ENCODE measurements around the gene FBXO42. TPM values are rescaled to one million over a fixed set of nuclear protein-coding genes. Genes with fewer than 3 reads are reported as not detected.

FBXO42 gene
- total and polyA plus RNA-seq, 7 experiments from 2014 or later: 17.9 to 26.7 (median 24.6) TPM

DNA sequence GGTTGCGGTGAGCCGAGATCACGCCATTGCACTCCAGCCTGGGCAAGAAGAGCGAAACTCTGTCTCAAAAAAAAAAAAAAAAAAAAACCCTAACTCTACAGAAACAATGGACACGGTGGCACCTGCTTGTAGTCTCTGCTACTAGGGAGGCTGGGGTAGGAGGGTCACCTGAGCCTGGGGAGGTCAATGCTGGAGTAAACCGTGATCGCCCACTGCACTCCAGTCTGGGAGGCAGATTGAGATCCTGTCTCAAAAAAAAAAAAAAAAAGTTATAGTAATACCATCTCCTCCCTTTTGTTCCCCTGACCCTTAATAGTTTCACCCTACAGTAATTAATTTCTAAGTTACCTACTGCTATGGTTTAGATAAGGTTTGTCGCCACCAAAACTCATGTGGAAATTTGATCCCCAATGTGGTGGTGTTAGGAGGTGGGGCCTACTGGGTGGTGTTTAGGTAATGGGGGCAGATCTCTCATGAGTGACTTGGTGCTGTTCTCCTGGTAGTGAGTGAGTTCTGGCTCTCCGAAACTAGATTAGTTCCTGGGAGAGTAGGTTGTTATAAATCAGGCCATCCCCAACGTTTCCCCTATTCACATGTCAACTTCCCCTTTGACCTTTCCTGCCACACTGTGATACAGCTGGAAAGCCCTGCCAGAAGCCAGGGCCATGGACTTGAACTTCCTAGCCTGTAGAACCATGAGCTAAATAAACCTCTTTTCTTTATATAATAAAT, 9.8 kb downstream of the FBXO42 start:
- DNase-seq (no peak), ATAC-seq (no peak)
- intact Hi-C loops (cut with micrococcal nuclease): no loop called here
- Mint-ChIP-seq H3K27ac (no peak overlapping the region), H3K9me3 (no peaks in the 10 kb centered on the region), H3K4me1 (peaks cover 12 to 35% (median 21%) of the 10 kb centered on the region in 7 donors), H3K36me3 (peaks cover 0 to 22% (median 5%) of the 10 kb centered on the region in 5 donors), H3K27me3 (no peaks in the 10 kb centered on the region), H3K4me3 (no peak overlapping the region)
- Histone ChIP-seq H3K4me3 (ENCODE audit: low read length) (no peak overlapping the region), H3K27me3 (ENCODE audit: control insufficient read depth in 2 of 2, insufficient read depth in 2 of 2, low read length in 2 of 2) (no peaks in the 10 kb centered on the region), H3K36me3 (ENCODE audit: control insufficient read depth in 2 of 3, insufficient read depth in 3 of 3, low read length in 3 of 3) (peaks cover 0 to 3% (median 0%) of the 10 kb centered on the region in 3 experiments), H3K9me3 (ENCODE audit: control insufficient read depth in 2 of 3, low read length in 3 of 3) (no peaks in the 10 kb centered on the region), H3K4me1 (ENCODE audit: control insufficient read depth in 2 of 2, insufficient read depth in 2 of 2, low read length in 2 of 2) (no peaks in the 10 kb centered on the region), H3K27ac (ENCODE audit: low read depth, low read length) (no peak overlapping the region)
- ChIA-PET CTCF (no interaction called here), POLR2A (no interaction called here)

- intact Hi-C loops (cut with micrococcal nuclease): no loop called here
- no peak overlapping the region for H3K27ac Mint-ChIP-seq
- no peak overlapping the region for H3K27ac ChIP-seq (ENCODE audit: low read depth, low read length)
- ChIA-PET POLR2A (no interaction called here), CTCF (no interaction called here)
- peaks cover 0 to 19% (median 6%) of the 10 kb centered on the region in 5 donors for H3K36me3 Mint-ChIP-seq
- H3K4me3 Mint-ChIP-seq: no peak overlapping the region
- peaks cover 15 to 40% (median 23%) of the 10 kb centered on the region in 7 donors for H3K4me1 Mint-ChIP-seq
- no peak for DNase-seq
- peaks cover 0 to 3% (median 0%) of the 10 kb centered on the region in 11 donors for H3K9me3 Mint-ChIP-seq
- H3K9me3 ChIP-seq (ENCODE audit: control insufficient read depth in 2 of 3, low read length in 3 of 3): no peaks in the 10 kb centered on the region
- no peak overlapping the region for H3K4me3 ChIP-seq (ENCODE audit: low read length)
- H3K36me3 ChIP-seq (ENCODE audit: control insufficient read depth in 2 of 3, insufficient read depth in 3 of 3, low read length in 3 of 3): peaks cover 0 to 3% (median 0%) of the 10 kb centered on the region in 3 experiments
- no peaks in the 10 kb centered on the region for H3K27me3 ChIP-seq (ENCODE audit: control insufficient read depth in 2 of 2, insufficient read depth in 2 of 2, low read length in 2 of 2)
- no peak for ATAC-seq
- H3K4me1 ChIP-seq (ENCODE audit: control insufficient read depth in 2 of 2, insufficient read depth in 2 of 2, low read length in 2 of 2): no peaks in the 10 kb centered on the region
- no peaks in the 10 kb centered on the region for H3K27me3 Mint-ChIP-seq
These were observed 11.6 kb downstream of the FBXO42 start for GRCh38 chr1:16340673-16341072.

GRCh38 chr1:16338961-16339360, 13.3 kb downstream of the FBXO42 start:
- H3K9me3 ChIP-seq (ENCODE audit: control insufficient read depth in 2 of 3, low read length in 3 of 3): no peaks in the 10 kb centered on the region
- peaks cover 0 to 3% (median 0%) of the 10 kb centered on the region in 11 donors for H3K9me3 Mint-ChIP-seq
- intact Hi-C loops (cut with micrococcal nuclease): no loop called here
- H3K27ac ChIP-seq (ENCODE audit: low read depth, low read length): no peak overlapping the region
- no peak for DNase-seq
- peak overlapping the region in 2 of 9 donors; percentile 42 to 63 for H3K27ac Mint-ChIP-seq
- H3K4me1 ChIP-seq (ENCODE audit: control insufficient read depth in 2 of 2, insufficient read depth in 2 of 2, low read length in 2 of 2): no peaks in the 10 kb centered on the region
- H3K4me1 Mint-ChIP-seq: peaks cover 22 to 51% (median 33%) of the 10 kb centered on the region in 7 donors
- ATAC-seq: no peak
- H3K27me3 ChIP-seq (ENCODE audit: control insufficient read depth in 2 of 2, insufficient read depth in 2 of 2, low read length in 2 of 2): no peaks in the 10 kb centered on the region
- no peaks in the 10 kb centered on the region for H3K27me3 Mint-ChIP-seq
- H3K36me3 ChIP-seq (ENCODE audit: control insufficient read depth in 2 of 3, insufficient read depth in 3 of 3, low read length in 3 of 3): peaks cover 0 to 3% (median 0%) of the 10 kb centered on the region in 3 experiments
- ChIA-PET CTCF (no interaction called here), POLR2A (interaction anchor here (0.6 kb wide), 1 partner anchor 296 kb away, joined by 4 read pairs; no protein-coding TSS in a partner anchor)
- peaks cover 0 to 23% (median 9%) of the 10 kb centered on the region in 5 donors for H3K36me3 Mint-ChIP-seq
- H3K4me3 ChIP-seq (ENCODE audit: low read length): no peak overlapping the region
- no peak overlapping the region for H3K4me3 Mint-ChIP-seq

DNA sequence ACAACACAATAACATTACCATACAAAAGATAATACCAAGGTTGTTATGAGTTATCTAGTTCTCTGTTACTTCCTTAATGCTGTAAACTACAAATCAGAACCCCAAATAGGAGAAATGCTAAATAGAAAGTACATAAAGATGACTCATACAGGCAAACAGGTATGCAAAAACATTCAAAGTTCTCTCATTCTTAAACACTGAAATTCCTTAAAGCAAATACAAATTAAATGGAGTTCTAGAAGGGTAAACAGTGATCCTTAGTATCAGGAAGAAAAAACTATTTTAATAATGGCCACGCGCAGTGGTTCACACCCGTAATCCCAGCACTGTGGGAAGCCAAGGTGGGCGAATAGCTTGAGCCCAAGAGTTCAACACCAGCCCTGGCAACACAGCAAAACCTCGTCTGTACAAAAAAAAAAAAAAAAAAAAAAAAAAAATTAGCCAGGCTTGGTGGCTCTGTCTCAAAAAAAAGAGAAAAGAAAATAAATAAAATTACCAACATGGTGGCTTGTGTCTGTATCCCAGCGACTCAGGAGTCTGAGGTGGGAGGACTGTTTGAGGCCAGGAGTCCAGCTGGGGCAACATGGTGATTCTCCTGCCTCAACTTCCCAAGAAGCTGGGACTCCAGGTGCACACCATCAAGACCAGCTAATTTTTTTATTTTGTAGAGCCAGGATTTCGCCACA, 17.5 kb downstream of the FBXO42 start:
- intact Hi-C loops (cut with micrococcal nuclease): no loop called here
- CTCF ChIA-PET: no interaction called here

DNA sequence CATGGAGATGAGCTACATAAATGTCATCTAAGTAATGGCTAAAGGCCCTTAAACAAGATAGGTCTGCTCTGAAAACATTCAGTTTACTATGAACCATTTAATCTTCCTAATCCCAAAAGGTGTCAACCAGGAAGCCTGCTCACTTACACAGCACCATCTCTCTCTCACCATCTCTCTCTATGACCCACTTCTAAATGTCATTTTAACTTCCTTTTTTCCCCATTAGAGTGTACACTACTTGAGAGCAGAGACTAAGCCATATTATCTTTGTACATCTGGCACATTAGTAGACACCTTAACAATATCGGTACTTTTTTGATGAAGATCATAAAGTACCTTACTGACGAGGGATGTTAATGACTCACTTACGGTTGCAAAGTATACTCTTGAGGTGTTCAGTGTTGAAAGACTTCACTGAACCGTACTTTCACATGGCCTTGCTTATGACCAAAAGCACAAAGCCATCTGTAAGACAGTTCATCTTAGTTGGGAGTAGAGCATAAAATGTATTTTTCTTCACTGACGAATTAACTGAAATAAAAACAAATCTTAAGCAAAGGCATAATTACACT, 25.4 kb downstream of the FBXO42 start:
- H3K27ac Mint-ChIP-seq: peak overlapping the region in 1 of 9 donors; percentile 62

More for the DNA sequence above, 17.5 kb downstream of the FBXO42 start:
- Histone ChIP-seq H3K9me3 (ENCODE audit: control insufficient read depth in 2 of 3, low read length in 3 of 3) (no peaks in the 10 kb centered on the region), H3K4me3 (ENCODE audit: low read length) (no peak overlapping the region), H3K27ac (ENCODE audit: low read depth, low read length) (no peak overlapping the region), H3K27me3 (ENCODE audit: control insufficient read depth in 2 of 2, insufficient read depth in 2 of 2, low read length in 2 of 2) (no peaks in the 10 kb centered on the region), H3K4me1 (ENCODE audit: control insufficient read depth in 2 of 2, insufficient read depth in 2 of 2, low read length in 2 of 2) (peaks cover 0 to 3% of the 10 kb centered on the region in 2 donors), H3K36me3 (ENCODE audit: control insufficient read depth in 2 of 3, insufficient read depth in 3 of 3, low read length in 3 of 3) (no peaks in the 10 kb centered on the region)
- H3K36me3 Mint-ChIP-seq: peaks cover 0 to 15% (median 9%) of the 10 kb centered on the region in 5 donors
- POLR2A ChIA-PET: interaction anchor here (0.7 kb wide), 1 partner anchor 29 kb away, joined by 3 read pairs; no protein-coding TSS in a partner anchor
- ATAC-seq (no peak), DNase-seq (no peak)
- H3K9me3 Mint-ChIP-seq: peaks cover 0 to 3% (median 0%) of the 10 kb centered on the region in 11 donors
- H3K4me3 Mint-ChIP-seq: no peak overlapping the region
- no peaks in the 10 kb centered on the region for H3K27me3 Mint-ChIP-seq
- no peak overlapping the region for H3K27ac Mint-ChIP-seq
- peaks cover 23 to 53% (median 47%) of the 10 kb centered on the region in 7 donors for H3K4me1 Mint-ChIP-seq

GRCh38 chr1:16324456-16324890, 27.8 kb downstream of the FBXO42 start:
- no peak for ATAC-seq

More for the DNA sequence above, 25.4 kb downstream of the FBXO42 start:
- ChIA-PET CTCF (no interaction called here), POLR2A (interaction anchor here (0.6 to 1.0 kb wide), 2 partner anchors 9 to 23 kb away, joined by 3 read pairs; no protein-coding TSS in a partner anchor)
- H3K27ac ChIP-seq (ENCODE audit: low read depth, low read length): no peak overlapping the region
- no peaks in the 10 kb centered on the region for H3K9me3 ChIP-seq (ENCODE audit: control insufficient read depth in 2 of 3, low read length in 3 of 3)
- DNase-seq (no peak), ATAC-seq (no peak)
- H3K9me3 Mint-ChIP-seq: peaks cover 0 to 1% (median 0%) of the 10 kb centered on the region in 11 donors
- H3K4me1 Mint-ChIP-seq: peaks cover 9 to 32% (median 25%) of the 10 kb centered on the region in 7 donors
- H3K27me3 ChIP-seq (ENCODE audit: control insufficient read depth in 2 of 2, insufficient read depth in 2 of 2, low read length in 2 of 2): no peaks in the 10 kb centered on the region
- peaks cover 4 to 21% (median 14%) of the 10 kb centered on the region in 5 donors for H3K36me3 Mint-ChIP-seq
- H3K4me3 ChIP-seq (ENCODE audit: low read length): no peak overlapping the region
- H3K36me3 ChIP-seq (ENCODE audit: control insufficient read depth in 2 of 3, insufficient read depth in 3 of 3, low read length in 3 of 3): peaks cover 0 to 7% (median 0%) of the 10 kb centered on the region in 3 experiments
- H3K27me3 Mint-ChIP-seq: no peaks in the 10 kb centered on the region
- no peak overlapping the region for H3K4me3 Mint-ChIP-seq
- H3K4me1 ChIP-seq (ENCODE audit: control insufficient read depth in 2 of 2, insufficient read depth in 2 of 2, low read length in 2 of 2): no peaks in the 10 kb centered on the region
- intact Hi-C loops (cut with micrococcal nuclease): no loop called here

More at GRCh38 chr1:16324456-16324890, 27.8 kb downstream of the FBXO42 start:
- POLR2A ChIA-PET: no interaction called here
- Mint-ChIP-seq H3K27me3 (no peaks in the 10 kb centered on the region), H3K36me3 (peaks cover 4 to 17% (median 11%) of the 10 kb centered on the region in 5 donors), H3K9me3 (peaks cover 0 to 1% (median 0%) of the 10 kb centered on the region in 11 donors), H3K27ac (peak overlapping the region in 2 of 9 donors; percentile 28 to 68), H3K4me1 (peaks cover 7 to 36% (median 28%) of the 10 kb centered on the region in 7 donors), H3K4me3 (peak overlapping the region in 1 of 10 donors; percentile 17)
- no peaks in the 10 kb centered on the region for H3K4me1 ChIP-seq (ENCODE audit: control insufficient read depth in 2 of 2, insufficient read depth in 2 of 2, low read length in 2 of 2)
- H3K27me3 ChIP-seq (ENCODE audit: control insufficient read depth in 2 of 2, insufficient read depth in 2 of 2, low read length in 2 of 2): no peaks in the 10 kb centered on the region
- intact Hi-C loops (cut with micrococcal nuclease): no loop called here
- no peak for DNase-seq
- CTCF ChIA-PET: no interaction called here
- H3K4me3 ChIP-seq (ENCODE audit: low read length): no peak overlapping the region
- peaks cover 0 to 7% (median 0%) of the 10 kb centered on the region in 3 experiments for H3K36me3 ChIP-seq (ENCODE audit: control insufficient read depth in 2 of 3, insufficient read depth in 3 of 3, low read length in 3 of 3)
- no peak overlapping the region for H3K27ac ChIP-seq (ENCODE audit: low read depth, low read length)
- no peaks in the 10 kb centered on the region for H3K9me3 ChIP-seq (ENCODE audit: control insufficient read depth in 2 of 3, low read length in 3 of 3)

Measured in naive thymus-derived CD4-positive, alpha-beta T cell (primary cell).